Liver (tissue), 9 donors: ENCODE results near the gene LRMDA. TPM values are rescaled to one million over a fixed set of nuclear protein-coding genes. Genes with fewer than 3 reads are reported as not detected.

Experiments
- DNase-seq: peaks from one replicate; pipeline ENCODE4 v3.0.0-alpha.2; 2017; ENCODE audit warnings: low spot score
- H3K27ac ChIP-seq, 2 donors: one replicate each; pipeline ENCODE4 v1.7.0; 2013; ENCODE audit warnings: inconsistent platforms in 2 of 2, low read length in 2 of 2, control low read depth in 1 of 2, low read depth in 1 of 2, mild to moderate bottlenecking in 1 of 2
- H3K27me3 ChIP-seq, 4 donors: one replicate each; pipeline versions ENCODE4 v1.6.1 to v1.7.0; 2013; ENCODE audit warnings: low read length in 3 of 4, inconsistent platforms in 1 of 4, mild to moderate bottlenecking in 1 of 4, moderate library complexity in 1 of 4; ENCODE audit not compliant: control insufficient read depth in 4 of 4, insufficient read depth in 4 of 4
- H3K36me3 ChIP-seq, 4 donors: one replicate each; pipeline versions ENCODE4 v1.6.1 to v1.7.0; 2013; ENCODE audit warnings: low read length in 3 of 4, mild to moderate bottlenecking in 3 of 4, low read depth in 1 of 4, moderate library complexity in 1 of 4; ENCODE audit not compliant: control insufficient read depth in 4 of 4, insufficient read depth in 3 of 4
- H3K4me1 ChIP-seq, 4 donors: one replicate each; pipeline versions ENCODE4 v1.6.1 to v1.7.0; 2013; ENCODE audit warnings: low read length in 3 of 4, mild to moderate bottlenecking in 3 of 4, moderate library complexity in 1 of 4; ENCODE audit not compliant: control insufficient read depth in 4 of 4, insufficient read depth in 4 of 4
- H3K4me3 ChIP-seq, 3 donors: one replicate each; pipeline versions ENCODE4 v1.6.1 to v1.7.0; 2013; ENCODE audit warnings: low read length in 3 of 3, control low read depth in 1 of 3, low read depth in 1 of 3, mild to moderate bottlenecking in 1 of 3
- H3K9ac ChIP-seq, 2 donors: one replicate each; pipeline ENCODE4 v1.7.0; 2013; ENCODE audit warnings: low read length in 2 of 2, mild to moderate bottlenecking in 2 of 2, moderate library complexity in 2 of 2, control low read depth in 1 of 2, low read depth in 1 of 2
- H3K9me3 ChIP-seq, 4 donors: one replicate each; pipeline versions ENCODE4 v1.6.1 to v1.7.0; 2013; ENCODE audit warnings: low read length in 3 of 4; ENCODE audit not compliant: control insufficient read depth in 4 of 4
- ATF3 ChIP-seq: IDR thresholded peaks from 2 replicates; pipeline ENCODE4 v1.6.1; 2016; ENCODE audit warnings: antibody characterized with exemption
- CTCF ChIP-seq: fragments of 150-350 bp; IDR thresholded peaks from 2 replicates; pipeline ENCODE4 v1.5.1; 2017; ENCODE audit warnings: improper control_type of control experiment, low read depth, low read length; ENCODE audit not compliant: missing input control
- EGR1 ChIP-seq, 2 donors: IDR thresholded peaks; 2 replicates each; pipeline ENCODE4 v1.6.1; 2016 to 2018; ENCODE audit warnings: antibody characterized with exemption in 2 of 2, low read depth in 2 of 2
- FOXA1 ChIP-seq: IDR thresholded peaks from 2 replicates; pipeline ENCODE4 v1.6.1; 2016; ENCODE audit warnings: antibody characterized with exemption
- FOXA2 ChIP-seq: IDR thresholded peaks from 2 replicates; pipeline ENCODE4 v1.6.1; 2016; ENCODE audit warnings: antibody characterized with exemption
- GABPA ChIP-seq, 2 donors: IDR thresholded peaks in 1 of 2; conservative IDR thresholded peaks in 1 of 2; 2 replicates each; pipeline ENCODE4 v1.6.1; 2016; ENCODE audit warnings: antibody characterized with exemption in 2 of 2, mild to moderate bottlenecking in 1 of 2, moderate library complexity in 1 of 2
- HNF4A ChIP-seq, 2 donors: conservative IDR thresholded peaks; 2 replicates each; pipeline ENCODE4 v1.6.1; 2016; ENCODE audit warnings: antibody characterized with exemption in 2 of 2, mild to moderate bottlenecking in 2 of 2
- HNF4G ChIP-seq: IDR thresholded peaks from 2 replicates; pipeline ENCODE4 v1.6.1; 2016; ENCODE audit warnings: antibody characterized with exemption
- JUND ChIP-seq, 2 donors: IDR thresholded peaks; 2 replicates each; pipeline ENCODE4 v1.6.1; 2016; ENCODE audit warnings: antibody characterized with exemption in 2 of 2
- MAX ChIP-seq: IDR thresholded peaks from 2 replicates; pipeline ENCODE4 v1.6.1; 2016; ENCODE audit warnings: antibody characterized with exemption
- NR2F2 ChIP-seq: IDR thresholded peaks from 2 replicates; pipeline ENCODE4 v1.6.1; 2016; ENCODE audit warnings: antibody characterized with exemption
- RAD21 ChIP-seq, 2 donors: IDR thresholded peaks; 2 replicates each; pipeline ENCODE4 v1.6.1; 2016; ENCODE audit warnings: antibody characterized with exemption in 2 of 2, mild to moderate bottlenecking in 2 of 2
- REST ChIP-seq: IDR thresholded peaks from 2 replicates; pipeline ENCODE4 v1.6.1; 2016; ENCODE audit warnings: antibody characterized with exemption, mild to moderate bottlenecking
- RXRA ChIP-seq, 2 donors: IDR thresholded peaks; 2 replicates each; pipeline ENCODE4 v1.6.1; 2017 to 2018; ENCODE audit warnings: antibody characterized with exemption in 2 of 2, mild to moderate bottlenecking in 1 of 2
- SP1 ChIP-seq: IDR thresholded peaks from 2 replicates; pipeline ENCODE4 v1.6.1; 2018; ENCODE audit warnings: antibody characterized with exemption, mild to moderate bottlenecking
- TAF1 ChIP-seq: conservative IDR thresholded peaks from 2 replicates; pipeline ENCODE4 v1.6.1; 2016; ENCODE audit warnings: antibody characterized with exemption, mild to moderate bottlenecking
- YY1 ChIP-seq: IDR thresholded peaks from 2 replicates; pipeline ENCODE4 v1.6.1; 2016; ENCODE audit warnings: antibody characterized with exemption, mild to moderate bottlenecking
- ZBTB33 ChIP-seq: IDR thresholded peaks from 2 replicates; pipeline ENCODE4 v1.6.1; 2016; ENCODE audit warnings: antibody characterized with exemption
- WGBS: extraction: QIAGEN DNeasy Blood & Tissue Kit; methylation state at CpG from one replicate; pipeline ENCODE4 v1.1.7; 2013; 5-methylcytosine and 5-hydroxymethylcytosine counted together
- polyA plus RNA-seq, 2 donors: library from polyadenylated mRNA; stranded (reverse) in 1 of 2; unstranded in 1 of 2; fragments of 200-250 nt in 1 of 2; fragments of >200 nt in 1 of 2; fragmentation: Nextera tagmentation in 1 of 2; extraction: Ambion mirVana in 1 of 2; gene quantifications; one replicate each; pipeline versions ENCODE4 v1.2.1 to v1.2.3, GENCODE V29; 2013 to 2015
- total RNA-seq, 2 donors: library from RNA; depleted of rRNA; stranded (reverse); fragments of >200 nt; gene quantifications; one replicate each; pipeline ENCODE4 v1.2.3, GENCODE V29; 2014
- donor health status: healthy.
- donor health status: healthy.
- donor health status: healthy.
- donor health status: healthy.
- donor health status: healthy.

Gene LRMDA
- total and polyA plus RNA-seq, 4 donors = 7.9 to 15.8 (median 11.3) TPM

GRCh38 chr10:75548356-75548755 lies 116.9 kb downstream of the LRMDA start:
- Histone ChIP-seq H3K9ac (no peak overlapping the region), H3K4me3 (no peak overlapping the region), H3K27ac (no peak overlapping the region), H3K27me3 (no peaks in the 10 kb centered on the region), H3K4me1 (peaks cover 0 to 17% (median 6%) of the 10 kb centered on the region in 4 donors), H3K36me3 (no peaks in the 10 kb centered on the region), H3K9me3 (no peaks in the 10 kb centered on the region)
- 86% methylated on average over 1 of the region's 1 CpG for WGBS
- DNase-seq = no peak
- TF ChIP-seq MAX (no peak), ZBTB33 (no peak), RXRA (IDR thresholded peaks at IDR 0.05) (no peak), FOXA2 (no peak), RAD21 (IDR thresholded peaks at IDR 0.05) (no peak), YY1 (no peak), ATF3 (no peak), REST (no peak), CTCF (no peak), GABPA (IDR thresholded peaks at IDR 0.05 in 1 of 2, conservative IDR thresholded peaks at IDR 0.05 in 1 of 2) (no peak), FOXA1 (no peak), HNF4A (conservative IDR thresholded peaks at IDR 0.05) (no peak)

- H3K4me3 ChIP-seq = no peak overlapping the region
- H3K36me3 ChIP-seq = no peaks in the 10 kb centered on the region
- DNase-seq = no peak
- H3K27me3 ChIP-seq = no peaks in the 10 kb centered on the region
- no peaks in the 10 kb centered on the region for H3K9me3 ChIP-seq
- no peak overlapping the region for H3K9ac ChIP-seq
- peaks cover 0 to 12% (median 4%) of the 10 kb centered on the region in 4 donors for H3K4me1 ChIP-seq
- H3K27ac ChIP-seq = no peak overlapping the region
- TF ChIP-seq CTCF (no peak), ZBTB33 (no peak), RXRA (IDR thresholded peaks at IDR 0.05) (no peak), EGR1 (IDR thresholded peaks at IDR 0.05; ENCODE audit: low read depth in 2 of 2) (no peak), GABPA (IDR thresholded peaks at IDR 0.05 in 1 of 2, conservative IDR thresholded peaks at IDR 0.05 in 1 of 2) (no peak), NR2F2 (no peak), MAX (no peak), ATF3 (no peak), HNF4A (conservative IDR thresholded peaks at IDR 0.05) (no peak), JUND (IDR thresholded peaks at IDR 0.05) (no peak), RAD21 (IDR thresholded peaks at IDR 0.05) (no peak), FOXA2 (no peak), FOXA1 (no peak), HNF4G (no peak), SP1 (no peak), TAF1 (no peak)
Observed at GRCh38 chr10:75550191-75550590, 118.8 kb downstream of the LRMDA start.
